H1 (cell line): ENCODE data around the gene PAEP. TPM values are rescaled to one million over a fixed set of nuclear protein-coding genes. Genes with fewer than 3 reads are reported as not detected.

Experiments used
- GABPA ChIP-seq: IDR thresholded peaks from 2 replicates; pipeline ENCODE4 v1.6.1; 2011; ENCODE audit warnings: mild to moderate bottlenecking, low read length, moderate library complexity, borderline replicate concordance; ENCODE audit not compliant: insufficient read depth
- NRF1 ChIP-seq: IDR thresholded peaks from 2 replicates; pipeline ENCODE4 v1.6.1; 2011; ENCODE audit warnings: mild to moderate bottlenecking, low read depth, low read length, improper control_type of control experiment
- PHF8 ChIP-seq: fragments of 200-600 bp; sonication (generic); conservative IDR thresholded peaks from 2 replicates; pipeline ENCODE4 v1.7.1; 2012; ENCODE audit warnings: low read depth, mild to moderate bottlenecking, inconsistent platforms, low read length, moderate library complexity
- RBBP5 ChIP-seq: IDR thresholded peaks from 2 replicates; pipeline ENCODE4 v1.7.1; 2012; ENCODE audit warnings: low read depth, mild to moderate bottlenecking, inconsistent platforms, low read length, moderate library complexity, borderline replicate concordance
- SP2 ChIP-seq: IDR thresholded peaks from 2 replicates; pipeline ENCODE4 v1.6.1; 2012; ENCODE audit warnings: mild to moderate bottlenecking, low read length, inconsistent platforms
- TAF1 ChIP-seq: IDR thresholded peaks from 2 replicates; pipeline ENCODE4 v1.6.1; 2011; ENCODE audit warnings: mild to moderate bottlenecking, low read depth, low read length
- TCF12 ChIP-seq: IDR thresholded peaks from 2 replicates; pipeline ENCODE4 v1.6.1; 2011; ENCODE audit warnings: low read depth, mild to moderate bottlenecking, low read length
- polyA plus RNA-seq, 7 experiments: library from polyadenylated mRNA; depleted of rRNA in 3 of 7; stranded (reverse) in 5 of 7; unstranded in 2 of 7; fragments of >200 nt in 5 of 7; fragments of 200-250 nt in 2 of 7; gene quantifications; 1 replicate in 5 of 7; 2 replicates in 1 of 7; 4 replicates in 1 of 7; pipeline versions ENCODE4 v1.2.1 to v1.2.3, GENCODE V29; 2011 to 2013; ENCODE audit warnings: missing spikeins in 2 of 7, mixed read lengths in 2 of 7
- total RNA-seq: library from RNA; stranded (reverse); fragmentation: NEBNext Ultra II Directional; extraction: Animal tissue kit (Norgen Biotek cat#: 25700); gene quantifications from 2 replicates; pipeline ENCODE4 v1.2.1, GENCODE V29; 2021
- TF ChIP-seq, protein P1 (sequence below): fragments of 300-600 bp; sonication (generic); IDR thresholded peaks from 2 replicates; pipeline ENCODE4 v1.7.1; 2012; ENCODE audit warnings: low read length, moderate library complexity, mild to moderate bottlenecking, inconsistent platforms; ENCODE audit not compliant: insufficient replicate concordance

The PAEP gene
- total and polyA plus RNA-seq, 2 of the 8 experiments (the other 6 are each of a cell fraction or from before 2014, with no cell fraction given): not detected

DNA sequence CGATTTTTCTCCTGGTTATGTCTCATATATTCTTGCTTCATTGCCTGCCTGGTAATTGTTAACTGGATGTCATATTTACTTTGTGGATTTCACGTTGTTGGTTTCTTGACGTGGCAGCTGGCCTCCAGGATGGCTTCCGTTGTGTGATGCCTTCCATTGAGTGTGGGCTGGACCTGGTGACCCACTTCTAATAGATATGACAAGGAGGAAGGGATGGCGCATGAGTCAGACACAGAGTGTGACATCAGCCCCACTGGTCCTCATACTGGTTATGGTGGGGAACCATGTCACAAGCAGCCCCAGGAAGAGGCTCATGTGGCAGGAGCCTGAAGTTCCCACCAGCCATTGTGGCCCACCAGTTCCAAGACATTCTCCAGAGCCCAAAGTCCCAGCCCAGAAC, 6.4 kb upstream of the PAEP start (continued):
- TF ChIP-seq, protein P1, sequence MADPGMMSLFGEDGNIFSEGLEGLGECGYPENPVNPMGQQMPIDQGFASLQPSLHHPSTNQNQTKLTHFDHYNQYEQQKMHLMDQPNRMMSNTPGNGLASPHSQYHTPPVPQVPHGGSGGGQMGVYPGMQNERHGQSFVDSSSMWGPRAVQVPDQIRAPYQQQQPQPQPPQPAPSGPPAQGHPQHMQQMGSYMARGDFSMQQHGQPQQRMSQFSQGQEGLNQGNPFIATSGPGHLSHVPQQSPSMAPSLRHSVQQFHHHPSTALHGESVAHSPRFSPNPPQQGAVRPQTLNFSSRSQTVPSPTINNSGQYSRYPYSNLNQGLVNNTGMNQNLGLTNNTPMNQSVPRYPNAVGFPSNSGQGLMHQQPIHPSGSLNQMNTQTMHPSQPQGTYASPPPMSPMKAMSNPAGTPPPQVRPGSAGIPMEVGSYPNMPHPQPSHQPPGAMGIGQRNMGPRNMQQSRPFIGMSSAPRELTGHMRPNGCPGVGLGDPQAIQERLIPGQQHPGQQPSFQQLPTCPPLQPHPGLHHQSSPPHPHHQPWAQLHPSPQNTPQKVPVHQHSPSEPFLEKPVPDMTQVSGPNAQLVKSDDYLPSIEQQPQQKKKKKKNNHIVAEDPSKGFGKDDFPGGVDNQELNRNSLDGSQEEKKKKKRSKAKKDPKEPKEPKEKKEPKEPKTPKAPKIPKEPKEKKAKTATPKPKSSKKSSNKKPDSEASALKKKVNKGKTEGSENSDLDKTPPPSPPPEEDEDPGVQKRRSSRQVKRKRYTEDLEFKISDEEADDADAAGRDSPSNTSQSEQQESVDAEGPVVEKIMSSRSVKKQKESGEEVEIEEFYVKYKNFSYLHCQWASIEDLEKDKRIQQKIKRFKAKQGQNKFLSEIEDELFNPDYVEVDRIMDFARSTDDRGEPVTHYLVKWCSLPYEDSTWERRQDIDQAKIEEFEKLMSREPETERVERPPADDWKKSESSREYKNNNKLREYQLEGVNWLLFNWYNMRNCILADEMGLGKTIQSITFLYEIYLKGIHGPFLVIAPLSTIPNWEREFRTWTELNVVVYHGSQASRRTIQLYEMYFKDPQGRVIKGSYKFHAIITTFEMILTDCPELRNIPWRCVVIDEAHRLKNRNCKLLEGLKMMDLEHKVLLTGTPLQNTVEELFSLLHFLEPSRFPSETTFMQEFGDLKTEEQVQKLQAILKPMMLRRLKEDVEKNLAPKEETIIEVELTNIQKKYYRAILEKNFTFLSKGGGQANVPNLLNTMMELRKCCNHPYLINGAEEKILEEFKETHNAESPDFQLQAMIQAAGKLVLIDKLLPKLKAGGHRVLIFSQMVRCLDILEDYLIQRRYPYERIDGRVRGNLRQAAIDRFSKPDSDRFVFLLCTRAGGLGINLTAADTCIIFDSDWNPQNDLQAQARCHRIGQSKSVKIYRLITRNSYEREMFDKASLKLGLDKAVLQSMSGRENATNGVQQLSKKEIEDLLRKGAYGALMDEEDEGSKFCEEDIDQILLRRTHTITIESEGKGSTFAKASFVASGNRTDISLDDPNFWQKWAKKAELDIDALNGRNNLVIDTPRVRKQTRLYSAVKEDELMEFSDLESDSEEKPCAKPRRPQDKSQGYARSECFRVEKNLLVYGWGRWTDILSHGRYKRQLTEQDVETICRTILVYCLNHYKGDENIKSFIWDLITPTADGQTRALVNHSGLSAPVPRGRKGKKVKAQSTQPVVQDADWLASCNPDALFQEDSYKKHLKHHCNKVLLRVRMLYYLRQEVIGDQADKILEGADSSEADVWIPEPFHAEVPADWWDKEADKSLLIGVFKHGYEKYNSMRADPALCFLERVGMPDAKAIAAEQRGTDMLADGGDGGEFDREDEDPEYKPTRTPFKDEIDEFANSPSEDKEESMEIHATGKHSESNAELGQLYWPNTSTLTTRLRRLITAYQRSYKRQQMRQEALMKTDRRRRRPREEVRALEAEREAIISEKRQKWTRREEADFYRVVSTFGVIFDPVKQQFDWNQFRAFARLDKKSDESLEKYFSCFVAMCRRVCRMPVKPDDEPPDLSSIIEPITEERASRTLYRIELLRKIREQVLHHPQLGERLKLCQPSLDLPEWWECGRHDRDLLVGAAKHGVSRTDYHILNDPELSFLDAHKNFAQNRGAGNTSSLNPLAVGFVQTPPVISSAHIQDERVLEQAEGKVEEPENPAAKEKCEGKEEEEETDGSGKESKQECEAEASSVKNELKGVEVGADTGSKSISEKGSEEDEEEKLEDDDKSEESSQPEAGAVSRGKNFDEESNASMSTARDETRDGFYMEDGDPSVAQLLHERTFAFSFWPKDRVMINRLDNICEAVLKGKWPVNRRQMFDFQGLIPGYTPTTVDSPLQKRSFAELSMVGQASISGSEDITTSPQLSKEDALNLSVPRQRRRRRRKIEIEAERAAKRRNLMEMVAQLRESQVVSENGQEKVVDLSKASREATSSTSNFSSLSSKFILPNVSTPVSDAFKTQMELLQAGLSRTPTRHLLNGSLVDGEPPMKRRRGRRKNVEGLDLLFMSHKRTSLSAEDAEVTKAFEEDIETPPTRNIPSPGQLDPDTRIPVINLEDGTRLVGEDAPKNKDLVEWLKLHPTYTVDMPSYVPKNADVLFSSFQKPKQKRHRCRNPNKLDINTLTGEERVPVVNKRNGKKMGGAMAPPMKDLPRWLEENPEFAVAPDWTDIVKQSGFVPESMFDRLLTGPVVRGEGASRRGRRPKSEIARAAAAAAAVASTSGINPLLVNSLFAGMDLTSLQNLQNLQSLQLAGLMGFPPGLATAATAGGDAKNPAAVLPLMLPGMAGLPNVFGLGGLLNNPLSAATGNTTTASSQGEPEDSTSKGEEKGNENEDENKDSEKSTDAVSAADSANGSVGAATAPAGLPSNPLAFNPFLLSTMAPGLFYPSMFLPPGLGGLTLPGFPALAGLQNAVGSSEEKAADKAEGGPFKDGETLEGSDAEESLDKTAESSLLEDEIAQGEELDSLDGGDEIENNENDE: no peak
- TF ChIP-seq TCF12 (no peak), PHF8 (no peak), GABPA (no peak), RBBP5 (no peak), TAF1 (no peak), SP2 (no peak), NRF1 (no peak)
